Measurements from ENCODE around the gene PTPRO. TPM values are rescaled to one million over a fixed set of nuclear protein-coding genes. Genes with fewer than 3 reads are reported as not detected.

Gene PTPRO
- polyA plus RNA-seq, 2 of the 4 experiments (the other 2 are of a cell fraction): 0.04 TPM; not detected in 1

DNA sequence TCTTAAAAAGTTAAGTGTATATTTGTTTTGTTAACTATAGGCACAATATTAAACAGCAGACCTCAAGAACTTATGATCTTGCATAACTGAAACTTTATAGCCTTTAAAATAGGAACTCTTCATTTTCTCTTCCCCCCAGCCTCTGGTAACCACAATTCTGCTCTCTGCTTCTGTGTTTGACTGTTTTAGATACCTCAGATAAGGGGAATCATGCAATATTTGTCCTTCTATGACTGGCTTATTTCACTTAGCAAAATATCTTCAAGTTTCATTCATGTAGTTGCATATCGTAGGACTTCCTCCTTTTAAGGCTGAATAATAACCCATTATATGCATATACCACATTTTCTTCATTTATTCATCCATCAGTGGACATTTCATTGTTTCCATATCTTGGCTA, 131.3 kb downstream of the PTPRO start:
- no peak for FAIRE-seq
- POLR2A ChIA-PET: no interaction called here
- Histone ChIP-seq H3K27ac (no peak overlapping the region), H3K4me2 (no peak overlapping the region), H3K4me3 (no peak overlapping the region), H3K9me3 (no peaks in the 10 kb centered on the region; the same call in 2 of the 3 replicates), H3K4me1 (no peaks in the 10 kb centered on the region)
- no peak for ATAC-seq
- CTCF ChIA-PET: no interaction called here
- TF ChIP-seq CBX8 (IDR thresholded peaks at IDR 0.05): no peak
- TF ChIP-seq, protein P1, sequence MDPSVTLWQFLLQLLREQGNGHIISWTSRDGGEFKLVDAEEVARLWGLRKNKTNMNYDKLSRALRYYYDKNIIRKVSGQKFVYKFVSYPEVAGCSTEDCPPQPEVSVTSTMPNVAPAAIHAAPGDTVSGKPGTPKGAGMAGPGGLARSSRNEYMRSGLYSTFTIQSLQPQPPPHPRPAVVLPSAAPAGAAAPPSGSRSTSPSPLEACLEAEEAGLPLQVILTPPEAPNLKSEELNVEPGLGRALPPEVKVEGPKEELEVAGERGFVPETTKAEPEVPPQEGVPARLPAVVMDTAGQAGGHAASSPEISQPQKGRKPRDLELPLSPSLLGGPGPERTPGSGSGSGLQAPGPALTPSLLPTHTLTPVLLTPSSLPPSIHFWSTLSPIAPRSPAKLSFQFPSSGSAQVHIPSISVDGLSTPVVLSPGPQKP (IDR thresholded peaks at IDR 0.05; ENCODE audit: low read depth, low read length): no peak
- no peak for DNase-seq (ENCODE audit: low read depth in 1 of 2, low spot score in 1 of 2)
- WGBS (ENCODE audit: missing lambda C conversion rate): 2% methylated on average over 1 of the region's 1 CpG

GRCh38 chr12:15458008-15458407, 135.7 kb downstream of the PTPRO start:
- ATAC-seq: no peak
- WGBS (ENCODE audit: missing lambda C conversion rate): 40% methylated on average over 1 of the region's 1 CpG
- CTCF ChIA-PET: no interaction called here

GRCh38 chr12:15468911-15469310, 146.6 kb downstream of the PTPRO start:
- no peak for ATAC-seq
- no peak for TF ChIP-seq MAFK (IDR thresholded peaks at IDR 0.05; ENCODE audit: partially characterized antibody)
- no peak for TF ChIP-seq BHLHE40 (IDR thresholded peaks at IDR 0.05; ENCODE audit: low read depth, low read length)
- no peak for TF ChIP-seq RARB (CRISPR knock-in tag; IDR thresholded peaks at IDR 0.05)
- no peak for TF ChIP-seq ZNF302 (CRISPR knock-in tag; IDR thresholded peaks at IDR 0.05)
- no peak for TF ChIP-seq HOXA7 (CRISPR knock-in tag; IDR thresholded peaks at IDR 0.05)
- no peak for TF ChIP-seq CHD4 (IDR thresholded peaks at IDR 0.05; ENCODE audit: borderline replicate concordance)
- no peak for TF ChIP-seq USF2 (IDR thresholded peaks at IDR 0.05)
- TF ChIP-seq JUNB (IDR thresholded peaks at IDR 0.05): no peak
- TF ChIP-seq CEBPB (IDR thresholded peaks at IDR 0.05): no peak
- 2% methylated on average over 2 of the region's 2 CpGs for WGBS (ENCODE audit: missing lambda C conversion rate)
- ChIA-PET POLR2A (no interaction called here), CTCF (interaction anchor here (1.1 kb wide), 1 partner anchor 193 kb away, joined by 3 read pairs; no protein-coding TSS in a partner anchor)
- H3K4me2 ChIP-seq: no peak overlapping the region
- H3K9me3 ChIP-seq: no peaks in the 10 kb centered on the region
- no peak for FAIRE-seq
- no peak for DNase-seq (ENCODE audit: low read depth in 1 of 2, low spot score in 1 of 2)
- no peak overlapping the region for H3K4me3 ChIP-seq
- H3K4me1 ChIP-seq: no peaks in the 10 kb centered on the region
- no peak overlapping the region for H3K27ac ChIP-seq

More at GRCh38 chr12:15458008-15458407, 135.7 kb downstream of the PTPRO start:
- no peaks in the 10 kb centered on the region for H3K4me1 ChIP-seq
- POLR2A ChIA-PET: no interaction called here
- H3K27ac ChIP-seq: no peak overlapping the region
- FAIRE-seq (no peak), DNase-seq (ENCODE audit: low read depth in 1 of 2, low spot score in 1 of 2) (no peak)
- TF ChIP-seq CBX2 (IDR thresholded peaks at IDR 0.05; ENCODE audit: borderline replicate concordance, low read depth): no peak
- no peak for TF ChIP-seq MAZ (IDR thresholded peaks at IDR 0.05; ENCODE audit: borderline replicate concordance, low read depth, low read length)
- no peaks in the 10 kb centered on the region; the same call in 2 of the 3 replicates for H3K9me3 ChIP-seq
- no peak overlapping the region for H3K4me2 ChIP-seq
- no peak overlapping the region for H3K4me3 ChIP-seq

- CTCF ChIA-PET: interaction anchor here (1.1 kb wide), 1 partner anchor 194 kb away, joined by 3 read pairs; no protein-coding TSS in a partner anchor
- DNase-seq (ENCODE audit: low read depth in 1 of 2, low spot score in 1 of 2) (no peak), ATAC-seq (no peak), FAIRE-seq (no peak)
- H3K4me1 ChIP-seq: no peaks in the 10 kb centered on the region
- no peak overlapping the region for H3K4me2 ChIP-seq
- POLR2A ChIA-PET: no interaction called here
- H3K27ac ChIP-seq: no peak overlapping the region
- 7% methylated on average over 4 of the region's 4 CpGs for WGBS (ENCODE audit: missing lambda C conversion rate)
- TF ChIP-seq FOSB (CRISPR knock-in tag; IDR thresholded peaks at IDR 0.05): no peak
- TF ChIP-seq CHD4 (IDR thresholded peaks at IDR 0.05; ENCODE audit: borderline replicate concordance): no peak
- TF ChIP-seq ATOH8 (CRISPR knock-in tag; IDR thresholded peaks at IDR 0.05; ENCODE audit: low read depth): no peak
- TF ChIP-seq RNF2 (IDR thresholded peaks at IDR 0.05; ENCODE audit: borderline replicate concordance, low read depth): no peak
- TF ChIP-seq HOXB13 (CRISPR knock-in tag; IDR thresholded peaks at IDR 0.05; ENCODE audit: low read depth): no peak
- TF ChIP-seq BHLHE40 (IDR thresholded peaks at IDR 0.05; ENCODE audit: low read depth, low read length): no peak
- TF ChIP-seq ZNF302 (CRISPR knock-in tag; IDR thresholded peaks at IDR 0.05): no peak
- no peak for TF ChIP-seq FOSL2 (IDR thresholded peaks at IDR 0.05)
- TF ChIP-seq FOSL2 (CRISPR knock-in tag; IDR thresholded peaks at IDR 0.05): no peak
- TF ChIP-seq ZSCAN20 (CRISPR knock-in tag; IDR thresholded peaks at IDR 0.05): no peak
- TF ChIP-seq ZFP36 (IDR thresholded peaks at IDR 0.05; ENCODE audit: borderline replicate concordance, partially characterized antibody): no peak
- TF ChIP-seq FOXS1 (CRISPR knock-in tag; IDR thresholded peaks at IDR 0.05): no peak
- no peak for TF ChIP-seq RARB (CRISPR knock-in tag; IDR thresholded peaks at IDR 0.05)
- TF ChIP-seq MAX (IDR thresholded peaks at IDR 0.05): no peak
- no peak for TF ChIP-seq BCL3 (IDR thresholded peaks at IDR 0.05)
- no peaks in the 10 kb centered on the region for H3K9me3 ChIP-seq
- H3K4me3 ChIP-seq: no peak overlapping the region
Measured at GRCh38 chr12:15469356-15469755, 147.0 kb downstream of the PTPRO start.

Measured in A549 (cell line).